SH-SY5Y (cell line): Measurements from ENCODE around the gene PDCD5.

Experiments
- GATA2 ChIP-seq: IDR thresholded peaks from 2 replicates; pipeline ENCODE4 v1.6.1; 2011; ENCODE audit warnings: mild to moderate bottlenecking, low read depth, low read length
- GATA3 ChIP-seq: IDR thresholded peaks from 2 replicates; pipeline ENCODE4 v1.6.1; 2011; ENCODE audit warnings: low read depth, mild to moderate bottlenecking, low read length, moderate library complexity

GRCh38 chr19:32598022-32598421 lies 17.0 kb downstream of the PDCD5 start:
- TF ChIP-seq GATA2 (no peak), GATA3 (no peak)
